GM04504 (cell line): ENCODE results near the gene POLQ.
"Not testable (repeated sequence)": the region's sequence is repeated elsewhere in the genome, so short reads cannot be mapped to it uniquely, and the experiment has no call there.

Source experiments
- DNase-seq: peaks from one replicate; pipeline ENCODE4 v3.0.0-alpha.2; 2012; ENCODE audit warnings: low read depth

The POLQ gene

GRCh38 chr3:121418182-121418581 lies 127.6 kb downstream of the POLQ start:
- DNase-seq = no peak

- no peak for DNase-seq
Measured at GRCh38 chr3:121414924-121415323, 130.9 kb downstream of the POLQ start.

GRCh38 chr3:121411523-121411922 lies 134.3 kb downstream of the POLQ start:
- no peak for DNase-seq

GRCh38 chr3:121405631-121406030 lies 140.2 kb downstream of the POLQ start:
- no peak for DNase-seq

- DNase-seq = no peak
Measured at GRCh38 chr3:121399820-121400219, 146.0 kb downstream of the POLQ start.

GRCh38 chr3:121398051-121398450 lies 147.7 kb downstream of the POLQ start:
- not testable (repeated sequence) for DNase-seq

GRCh38 chr3:121395967-121396366 lies 149.8 kb downstream of the POLQ start:
- DNase-seq = not testable (repeated sequence)

- not testable (repeated sequence) for DNase-seq
Measured at GRCh38 chr3:121388308-121388707, 157.5 kb downstream of the POLQ start.
